ENCODE data around the gene AFF3. TPM values are rescaled to one million over a fixed set of nuclear protein-coding genes. Genes with fewer than 3 reads are reported as not detected.

Gene AFF3
- total and polyA plus RNA-seq, 10 of the 15 experiments (the other 5 are each of a cell fraction or from before 2014, with no cell fraction given) = 0.26 to 5.5 (median 3.0) TPM

DNA sequence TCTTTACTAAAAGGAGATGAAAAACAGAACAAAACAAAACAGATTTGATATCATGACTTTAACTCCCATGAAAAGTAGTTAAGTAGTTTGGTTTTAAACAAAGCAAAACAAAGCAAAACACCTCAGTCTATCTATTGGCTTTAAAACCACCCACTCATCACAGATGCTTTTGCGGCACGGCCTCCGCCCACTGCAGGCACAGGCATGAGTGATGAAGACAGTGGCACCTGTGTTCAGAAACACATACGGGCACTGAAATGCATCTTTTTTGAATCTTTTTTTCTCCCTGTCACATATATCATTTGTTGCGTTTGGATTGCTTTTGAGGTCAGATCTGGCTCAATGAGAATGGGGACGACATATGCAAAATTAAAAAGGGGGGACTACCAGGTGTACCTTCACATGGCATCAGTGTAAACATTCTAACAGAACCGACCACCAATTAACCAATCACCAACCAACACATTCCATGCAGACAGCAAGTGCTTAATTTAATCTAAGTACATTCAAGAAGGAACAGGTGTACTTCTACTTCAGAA lies 505.2 kb downstream of the AFF3 start:
- Histone ChIP-seq H3K79me2 (ENCODE audit: control insufficient read depth, insufficient read depth, low read length) (no peaks in the 10 kb centered on the region), H4K20me1 (ENCODE audit: control insufficient read depth, insufficient read depth) (no peaks in the 10 kb centered on the region), H3K4me2 (ENCODE audit: control insufficient read depth, insufficient read depth) (no peak overlapping the region), H3K36me3 (ENCODE audit: control insufficient read depth in 2 of 2, insufficient read depth in 2 of 2, low read length in 1 of 2) (no peaks in the 10 kb centered on the region), H3K9ac (ENCODE audit: control insufficient read depth, insufficient read depth, low read length) (no peak overlapping the region), H3K9me3 (replicated peaks; ENCODE audit: control insufficient read depth, insufficient read depth, low read length) (no peaks in the 10 kb centered on the region; the same call in 2 of the 3 replicates), H3K4me3 (no peak overlapping the region), H3K27me3 (replicated peaks in 1 of 2; ENCODE audit: control insufficient read depth in 2 of 2, insufficient read depth in 2 of 2, low read length in 1 of 2) (peaks cover 0 to 1% of the 10 kb centered on the region in 2 experiments; a peak in 1 of 4 replicates), H2AFZ (ENCODE audit: control insufficient read depth, low read depth, low read length) (no peak overlapping the region), H3K27ac (ENCODE audit: control insufficient read depth, insufficient read depth) (no peak overlapping the region), H3K4me1 (ENCODE audit: control insufficient read depth, insufficient read depth, low read length) (no peaks in the 10 kb centered on the region)
- ChIA-PET CTCF (interaction anchor here (0.6 kb wide), 1 partner anchor 375 kb away, joined by 4 read pairs; no protein-coding TSS in a partner anchor), SMC1A (ENCODE audit: uncharacterized antibody, unreplicated experiment) (no interaction called here), RAD21 (ENCODE audit: unreplicated experiment) (no interaction called here), POLR2A (no interaction called here)
- no TSS peak for BruUV-seq (replicated peaks)
- in situ Hi-C loops (cut with MboI) (no loop called here), intact Hi-C loops (cut with micrococcal nuclease; ENCODE audit: unreplicated experiment) (no loop called here)
- FAIRE-seq (no peak), DNase-seq (ENCODE audit: low read depth, low spot score) (no peak), ATAC-seq (no peak)
- WGBS (ENCODE audit: insufficient coverage, insufficient replicate concordance, low lambda C conversion rate, missing lambda C conversion rate) = 22% methylated on average over 7 of the region's 7 CpGs
- TF ChIP-seq SUZ12 (IDR thresholded peaks at IDR 0.05; ENCODE audit: unreplicated experiment) (no peak), STAT3 (IDR thresholded peaks at IDR 0.05; ENCODE audit: low read depth, low read length) (no peak), NFXL1 (IDR thresholded peaks at IDR 0.05; ENCODE audit: borderline replicate concordance) (no peak), RB1 (IDR thresholded peaks at IDR 0.05; ENCODE audit: borderline replicate concordance) (no peak), CREM (IDR thresholded peaks at IDR 0.05; ENCODE audit: low read depth) (no peak), SRF (IDR thresholded peaks at IDR 0.05; ENCODE audit: low read depth in 2 of 2, low read length in 2 of 2) (no peak), NFYA (IDR thresholded peaks at IDR 0.05; ENCODE audit: borderline replicate concordance, low read depth, low read length) (no peak), ASH2L (IDR thresholded peaks at IDR 0.05; ENCODE audit: borderline replicate concordance, low read depth) (no peak), YY1 (IDR thresholded peaks at IDR 0.05; ENCODE audit: low read depth, low read length) (no peak), CHD2 (IDR thresholded peaks at IDR 0.05; ENCODE audit: borderline replicate concordance, low read depth, low read length) (no peak), KDM1A (IDR thresholded peaks at IDR 0.05; ENCODE audit: borderline replicate concordance) (no peak), MYB (IDR thresholded peaks at IDR 0.05; ENCODE audit: borderline replicate concordance, low read depth, low read length) (no peak), RFX5 (IDR thresholded peaks at IDR 0.05; ENCODE audit: low read depth, low read length) (no peak)

All from GM12878 (cell line).